HepG2 (cell line): ENCODE data around the gene NPAS2. TPM values are rescaled to one million over a fixed set of nuclear protein-coding genes. Genes with fewer than 3 reads are reported as not detected.
A peak's percentile ranks its signal among the peaks of the same experiment; 100 is the strongest.

Experiments used
- ATF1 ChIP-seq: IDR thresholded peaks from 2 replicates; pipeline ENCODE4 v1.6.1; 2016; ENCODE audit warnings: mild to moderate bottlenecking, control low read depth
- ATF7 ChIP-seq, 2 experiments: fragments of 450-650 bp in 1 of 2; sonication (generic) in 1 of 2; formaldehyde crosslinking in 1 of 2; IDR thresholded peaks; 2 replicates each; pipeline versions ENCODE4 v1.4.0 to v1.6.1; 2016 to 2020; ENCODE audit warnings: antibody characterized with exemption in 1 of 2, mild to moderate bottlenecking in 1 of 2, missing genetic modification reagents in 1 of 2
- BRD4 ChIP-seq: sonication (generic); formaldehyde crosslinking; IDR thresholded peaks from 2 replicates; pipeline ENCODE4 v1.4.0; 2020; ENCODE audit warnings: missing genetic modification reagents
- RCOR2 ChIP-seq: IDR thresholded peaks from 2 replicates; pipeline ENCODE4 v1.6.1; 2016; ENCODE audit warnings: missing biosample characterization, missing genetic modification reagents
- WIZ ChIP-seq: sonication (generic); formaldehyde crosslinking; IDR thresholded peaks from 2 replicates; pipeline ENCODE4 v1.5.1; 2020; ENCODE audit warnings: mild to moderate bottlenecking, missing genetic modification reagents
- ZSCAN21 ChIP-seq: sonication (generic); formaldehyde crosslinking; IDR thresholded peaks from 2 replicates; pipeline ENCODE4 v1.8.0; 2022; ENCODE audit warnings: mild to moderate bottlenecking, missing genetic modification reagents, moderate library complexity, borderline replicate concordance
- polyA plus RNA-seq, 8 experiments: library from polyadenylated mRNA; depleted of rRNA in 3 of 8; stranded (reverse) in 7 of 8; unstranded in 1 of 8; fragments of >200 nt; fragmentation: Illumina TruSeq in 4 of 8; extraction: Trizol in 4 of 8; gene quantifications; 2 replicates each; pipeline versions ENCODE4 v1.2.1 to v1.2.3, GENCODE V29; 2011 to 2016; ENCODE audit warnings: low read depth in 4 of 8, missing spikeins in 1 of 8, mixed read lengths in 1 of 8; ENCODE audit not compliant: insufficient read depth in 1 of 8
- total RNA-seq, 5 experiments: library from RNA; depleted of rRNA; stranded (reverse); fragments of >200 nt; fragmentation: Illumina TruSeq; extraction: Trizol; gene quantifications; 2 replicates each; pipeline ENCODE4 v1.2.3, GENCODE V29; 2016; ENCODE audit warnings: low read depth in 1 of 5
- TF ChIP-seq, protein P1 (sequence below), 2 experiments: fragments of 450-650 bp in 1 of 2; sonication (generic) in 1 of 2; formaldehyde crosslinking in 1 of 2; IDR thresholded peaks; 2 replicates each; pipeline versions ENCODE4 v1.6.1 to v1.8.0; 2016 to 2022; ENCODE audit warnings: antibody characterized with exemption in 1 of 2, mild to moderate bottlenecking in 1 of 2, missing genetic modification reagents in 1 of 2
- TF ChIP-seq, protein P2 (sequence below): IDR thresholded peaks from 2 replicates; pipeline ENCODE4 v1.6.1; 2012; ENCODE audit warnings: inconsistent platforms
- TF ChIP-seq, protein P3 (sequence below): sonication (generic); formaldehyde crosslinking; IDR thresholded peaks from 2 replicates; pipeline ENCODE4 v1.9.0; 2021; ENCODE audit warnings: missing genetic modification reagents, mild to moderate bottlenecking, borderline replicate concordance
- TF ChIP-seq, protein P4 (sequence below): sonication (generic); formaldehyde crosslinking; IDR thresholded peaks from 2 replicates; pipeline ENCODE4 v1.4.0; 2020; ENCODE audit warnings: missing genetic modification reagents

The NPAS2 gene
- total and polyA plus RNA-seq, 2 of the 13 experiments (the other 11 are each of a cell fraction or from before 2014, with no cell fraction given) = 14.8 to 37.5 TPM

DNA sequence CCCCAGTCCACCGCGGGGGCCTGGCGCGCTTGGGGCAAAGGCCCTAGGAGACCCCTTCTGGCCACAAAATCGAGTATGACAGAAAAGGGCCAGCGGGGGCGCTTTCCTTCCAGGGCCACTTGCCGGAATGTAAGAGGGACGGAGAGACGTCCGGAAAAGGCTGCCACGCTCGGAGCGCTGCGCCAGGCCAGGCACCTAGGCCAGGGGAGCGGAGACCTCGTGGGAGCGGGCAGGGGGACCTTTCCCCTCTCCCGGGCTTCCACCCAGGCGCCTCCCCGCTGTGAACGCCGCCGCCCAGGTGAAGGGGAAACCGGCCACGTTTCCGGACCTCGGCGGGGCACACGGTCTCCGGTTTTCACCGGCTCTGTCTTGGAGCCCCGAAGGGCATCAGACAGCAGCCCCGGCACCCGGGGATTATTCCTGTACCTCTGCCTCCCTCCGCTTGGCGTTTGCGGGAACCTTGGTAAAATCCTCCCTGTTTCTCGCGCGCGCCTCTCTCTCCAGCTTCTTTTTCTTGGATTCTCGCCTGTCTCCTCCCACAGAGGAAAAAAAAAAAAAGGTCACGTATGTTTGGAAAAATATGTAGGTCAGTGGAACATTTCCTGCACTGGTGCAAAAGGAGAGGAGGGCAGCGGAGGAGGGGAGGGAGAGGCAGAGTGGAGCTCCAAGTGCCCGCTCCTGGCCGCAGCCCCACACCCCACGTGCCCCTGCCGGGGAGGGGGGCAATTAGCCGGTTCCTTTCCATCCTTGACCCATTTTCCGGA, 1.2 kb upstream of the NPAS2 start (continued):
- TF ChIP-seq WIZ (CRISPR knock-in tag) (0 out of 2 replicates have a peak, but pooled peaks have one; percentile 24), ATF1 (CRISPR knock-in tag) (no peak), BRD4 (CRISPR knock-in tag) (peak; percentile 88), ATF7 (IDR thresholded peaks at IDR 0.05) (no peak), ATF7 (CRISPR knock-in tag; IDR thresholded peaks at IDR 0.05) (peak; percentile 86), ZSCAN21 (CRISPR knock-in tag) (no peak; the same call in 1 of the 2 replicates), RCOR2 (CRISPR knock-in tag) (no peak)
- TF ChIP-seq, protein P1, sequence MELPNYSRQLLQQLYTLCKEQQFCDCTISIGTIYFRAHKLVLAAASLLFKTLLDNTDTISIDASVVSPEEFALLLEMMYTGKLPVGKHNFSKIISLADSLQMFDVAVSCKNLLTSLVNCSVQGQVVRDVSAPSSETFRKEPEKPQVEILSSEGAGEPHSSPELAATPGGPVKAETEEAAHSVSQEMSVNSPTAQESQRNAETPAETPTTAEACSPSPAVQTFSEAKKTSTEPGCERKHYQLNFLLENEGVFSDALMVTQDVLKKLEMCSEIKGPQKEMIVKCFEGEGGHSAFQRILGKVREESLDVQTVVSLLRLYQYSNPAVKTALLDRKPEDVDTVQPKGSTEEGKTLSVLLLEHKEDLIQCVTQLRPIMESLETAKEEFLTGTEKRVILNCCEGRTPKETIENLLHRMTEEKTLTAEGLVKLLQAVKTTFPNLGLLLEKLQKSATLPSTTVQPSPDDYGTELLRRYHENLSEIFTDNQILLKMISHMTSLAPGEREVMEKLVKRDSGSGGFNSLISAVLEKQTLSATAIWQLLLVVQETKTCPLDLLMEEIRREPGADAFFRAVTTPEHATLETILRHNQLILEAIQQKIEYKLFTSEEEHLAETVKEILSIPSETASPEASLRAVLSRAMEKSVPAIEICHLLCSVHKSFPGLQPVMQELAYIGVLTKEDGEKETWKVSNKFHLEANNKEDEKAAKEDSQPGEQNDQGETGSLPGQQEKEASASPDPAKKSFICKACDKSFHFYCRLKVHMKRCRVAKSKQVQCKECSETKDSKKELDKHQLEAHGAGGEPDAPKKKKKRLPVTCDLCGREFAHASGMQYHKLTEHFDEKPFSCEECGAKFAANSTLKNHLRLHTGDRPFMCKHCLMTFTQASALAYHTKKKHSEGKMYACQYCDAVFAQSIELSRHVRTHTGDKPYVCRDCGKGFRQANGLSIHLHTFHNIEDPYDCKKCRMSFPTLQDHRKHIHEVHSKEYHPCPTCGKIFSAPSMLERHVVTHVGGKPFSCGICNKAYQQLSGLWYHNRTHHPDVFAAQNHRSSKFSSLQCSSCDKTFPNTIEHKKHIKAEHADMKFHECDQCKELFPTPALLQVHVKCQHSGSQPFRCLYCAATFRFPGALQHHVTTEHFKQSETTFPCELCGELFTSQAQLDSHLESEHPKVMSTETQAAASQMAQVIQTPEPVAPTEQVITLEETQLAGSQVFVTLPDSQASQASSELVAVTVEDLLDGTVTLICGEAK (IDR thresholded peaks at IDR 0.05) = no peak
- TF ChIP-seq, protein P1 (CRISPR knock-in tag; IDR thresholded peaks at IDR 0.05) = no peak
- TF ChIP-seq, protein P2, sequence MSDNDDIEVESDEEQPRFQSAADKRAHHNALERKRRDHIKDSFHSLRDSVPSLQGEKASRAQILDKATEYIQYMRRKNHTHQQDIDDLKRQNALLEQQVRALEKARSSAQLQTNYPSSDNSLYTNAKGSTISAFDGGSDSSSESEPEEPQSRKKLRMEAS = peak; percentile 61
- TF ChIP-seq, protein P3, sequence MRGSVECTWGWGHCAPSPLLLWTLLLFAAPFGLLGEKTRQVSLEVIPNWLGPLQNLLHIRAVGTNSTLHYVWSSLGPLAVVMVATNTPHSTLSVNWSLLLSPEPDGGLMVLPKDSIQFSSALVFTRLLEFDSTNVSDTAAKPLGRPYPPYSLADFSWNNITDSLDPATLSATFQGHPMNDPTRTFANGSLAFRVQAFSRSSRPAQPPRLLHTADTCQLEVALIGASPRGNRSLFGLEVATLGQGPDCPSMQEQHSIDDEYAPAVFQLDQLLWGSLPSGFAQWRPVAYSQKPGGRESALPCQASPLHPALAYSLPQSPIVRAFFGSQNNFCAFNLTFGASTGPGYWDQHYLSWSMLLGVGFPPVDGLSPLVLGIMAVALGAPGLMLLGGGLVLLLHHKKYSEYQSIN (CRISPR knock-in tag) = no peak
- TF ChIP-seq, protein P4, sequence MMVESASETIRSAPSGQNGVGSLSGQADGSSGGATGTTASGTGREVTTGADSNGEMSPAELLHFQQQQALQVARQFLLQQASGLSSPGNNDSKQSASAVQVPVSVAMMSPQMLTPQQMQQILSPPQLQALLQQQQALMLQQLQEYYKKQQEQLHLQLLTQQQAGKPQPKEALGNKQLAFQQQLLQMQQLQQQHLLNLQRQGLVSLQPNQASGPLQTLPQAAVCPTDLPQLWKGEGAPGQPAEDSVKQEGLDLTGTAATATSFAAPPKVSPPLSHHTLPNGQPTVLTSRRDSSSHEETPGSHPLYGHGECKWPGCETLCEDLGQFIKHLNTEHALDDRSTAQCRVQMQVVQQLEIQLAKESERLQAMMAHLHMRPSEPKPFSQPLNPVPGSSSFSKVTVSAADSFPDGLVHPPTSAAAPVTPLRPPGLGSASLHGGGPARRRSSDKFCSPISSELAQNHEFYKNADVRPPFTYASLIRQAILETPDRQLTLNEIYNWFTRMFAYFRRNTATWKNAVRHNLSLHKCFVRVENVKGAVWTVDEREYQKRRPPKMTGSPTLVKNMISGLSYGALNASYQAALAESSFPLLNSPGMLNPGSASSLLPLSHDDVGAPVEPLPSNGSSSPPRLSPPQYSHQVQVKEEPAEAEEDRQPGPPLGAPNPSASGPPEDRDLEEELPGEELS (CRISPR knock-in tag) = peak; percentile 40
